ENCODE data around the gene SLC38A11.

DNA sequence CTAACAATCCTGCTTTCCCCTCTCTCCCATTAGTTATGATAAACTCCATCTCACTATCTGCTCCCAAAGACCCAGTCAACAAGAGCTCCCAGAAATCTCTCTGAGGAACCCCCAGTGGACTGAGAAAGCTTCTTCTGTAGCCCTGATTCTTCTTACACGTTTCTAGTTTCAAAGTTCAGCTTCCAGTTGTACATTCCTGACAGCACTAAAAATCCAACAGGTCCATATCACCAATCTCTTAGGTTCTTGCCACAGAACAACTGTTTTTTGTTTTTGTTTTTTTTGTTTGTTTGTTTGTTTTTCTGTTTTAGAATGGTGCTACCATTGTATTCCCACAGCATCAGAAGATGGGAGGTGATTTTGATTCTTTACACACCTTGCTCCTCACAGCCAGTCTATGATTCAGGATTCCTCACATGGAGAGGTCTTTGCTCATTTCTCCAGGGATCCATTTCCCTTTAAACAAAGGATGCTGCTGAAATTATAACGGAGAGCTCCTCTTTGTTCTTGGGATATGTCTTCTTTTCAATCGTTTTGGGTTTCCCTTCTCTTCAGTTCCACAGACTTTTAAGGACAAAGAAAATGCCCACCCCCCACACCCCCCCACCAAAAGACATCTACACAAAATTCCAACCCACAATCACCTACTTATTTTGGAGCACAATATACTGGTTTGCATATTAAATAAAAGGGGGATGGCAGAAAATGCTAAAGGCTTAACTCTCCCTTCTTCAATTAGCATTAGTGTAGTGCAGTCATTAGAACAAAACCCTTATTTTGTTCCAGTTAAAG is 57.7 kb downstream of the SLC38A11 start:
- TF ChIP-seq, protein P1, sequence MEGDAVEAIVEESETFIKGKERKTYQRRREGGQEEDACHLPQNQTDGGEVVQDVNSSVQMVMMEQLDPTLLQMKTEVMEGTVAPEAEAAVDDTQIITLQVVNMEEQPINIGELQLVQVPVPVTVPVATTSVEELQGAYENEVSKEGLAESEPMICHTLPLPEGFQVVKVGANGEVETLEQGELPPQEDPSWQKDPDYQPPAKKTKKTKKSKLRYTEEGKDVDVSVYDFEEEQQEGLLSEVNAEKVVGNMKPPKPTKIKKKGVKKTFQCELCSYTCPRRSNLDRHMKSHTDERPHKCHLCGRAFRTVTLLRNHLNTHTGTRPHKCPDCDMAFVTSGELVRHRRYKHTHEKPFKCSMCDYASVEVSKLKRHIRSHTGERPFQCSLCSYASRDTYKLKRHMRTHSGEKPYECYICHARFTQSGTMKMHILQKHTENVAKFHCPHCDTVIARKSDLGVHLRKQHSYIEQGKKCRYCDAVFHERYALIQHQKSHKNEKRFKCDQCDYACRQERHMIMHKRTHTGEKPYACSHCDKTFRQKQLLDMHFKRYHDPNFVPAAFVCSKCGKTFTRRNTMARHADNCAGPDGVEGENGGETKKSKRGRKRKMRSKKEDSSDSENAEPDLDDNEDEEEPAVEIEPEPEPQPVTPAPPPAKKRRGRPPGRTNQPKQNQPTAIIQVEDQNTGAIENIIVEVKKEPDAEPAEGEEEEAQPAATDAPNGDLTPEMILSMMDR (IDR thresholded peaks at IDR 0.05) = no peak
- no peak for TF ChIP-seq POLR2A (IDR thresholded peaks at IDR 0.05)
